ENCODE results near the gene TARS3.
"Not testable (repeated sequence)": the region's sequence is repeated elsewhere in the genome, so short reads cannot be mapped to it uniquely, and the experiment has no call there.

TARS3 gene

GRCh38 chr15:101652786-101653430 is 71.4 kb downstream of the TARS3 start:
- DNase-seq = no peak

GRCh38 chr15:101652098-101652785 is 72.0 kb downstream of the TARS3 start, which contains the start of gene TM2D3:
Gene TM2D3 (minus strand): TSS chr15:101652381. CDS start chr15:101652361, 20 bp downstream.
- DNase-seq = peak; percentile 94

- no peak for DNase-seq
These were observed 72.6 kb downstream of the TARS3 start for GRCh38 chr15:101651554-101652097.

GRCh38 chr15:101650145-101650544 is 74.1 kb downstream of the TARS3 start:
- DNase-seq = no peak

- no peak for DNase-seq
These were observed 75.9 kb downstream of the TARS3 start for GRCh38 chr15:101648356-101648755.

GRCh38 chr15:101647251-101647650 is 77.0 kb downstream of the TARS3 start:
- DNase-seq = no peak

GRCh38 chr15:101646672-101647071 is 77.6 kb downstream of the TARS3 start:
- DNase-seq = no peak

GRCh38 chr15:101642361-101642760 is 81.9 kb downstream of the TARS3 start:
- DNase-seq = no peak

GRCh38 chr15:101641894-101642293 is 82.4 kb downstream of the TARS3 start:
- peak; percentile 27 for DNase-seq

- peak; percentile 69 for DNase-seq
These were observed 83.0 kb downstream of the TARS3 start for GRCh38 chr15:101641129-101641764.

- DNase-seq = no peak
These were observed 84.6 kb downstream of the TARS3 start for GRCh38 chr15:101639667-101640066.

- no peak for DNase-seq
These were observed 86.4 kb downstream of the TARS3 start for GRCh38 chr15:101637919-101638318.

- DNase-seq = no peak
These were observed 86.8 kb downstream of the TARS3 start for GRCh38 chr15:101637516-101637915.

- no peak for DNase-seq
These were observed 87.2 kb downstream of the TARS3 start for GRCh38 chr15:101637038-101637437.

- no peak for DNase-seq
These were observed 88.1 kb downstream of the TARS3 start for GRCh38 chr15:101635944-101636727.

- no peak for DNase-seq
These were observed 90.9 kb downstream of the TARS3 start for GRCh38 chr15:101633356-101633755.

GRCh38 chr15:101626729-101627128 is 97.5 kb downstream of the TARS3 start:
- DNase-seq = not testable (repeated sequence)

GRCh38 chr15:101625980-101626379 is 98.3 kb downstream of the TARS3 start:
- no peak for DNase-seq

- no peak for DNase-seq
These were observed 99.1 kb downstream of the TARS3 start for GRCh38 chr15:101625184-101625583.

GRCh38 chr15:101623367-101624304 is 100.6 kb downstream of the TARS3 start:
- DNase-seq = no peak

GRCh38 chr15:101621961-101622360 is 102.3 kb downstream of the TARS3 start:
- no peak for DNase-seq

GRCh38 chr15:101620671-101621070 is 103.6 kb downstream of the TARS3 start:
- no peak for DNase-seq
